ENCODE data around the gene CEBPG. TPM values are rescaled to one million over a fixed set of nuclear protein-coding genes. Genes with fewer than 3 reads are reported as not detected.

CEBPG gene
- total RNA-seq, 1 experiment from 2014 or later = 51.1 TPM

DNA sequence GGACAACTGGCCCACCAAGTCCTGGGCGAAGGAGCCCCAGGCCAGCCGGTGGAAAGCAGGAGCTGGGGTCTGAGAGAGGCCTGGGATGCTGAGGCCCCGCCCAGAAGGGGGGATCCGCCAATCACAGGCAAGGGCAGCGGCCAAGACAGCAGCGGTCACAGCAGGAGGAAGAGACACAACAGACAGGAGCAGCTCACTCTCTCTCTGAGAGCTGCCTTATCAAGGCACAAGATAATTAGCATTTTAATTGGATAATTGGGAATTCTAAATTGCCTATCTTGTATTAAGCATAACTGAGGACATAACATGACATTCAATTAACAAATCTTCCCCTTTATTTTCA is 46.2 kb downstream of the CEBPG start:
- Histone ChIP-seq H3K4me2 (ENCODE audit: low read length) (no peak overlapping the region), H3K4me3 (replicated peaks in 1 of 2; ENCODE audit: low read depth in 1 of 2, low read length in 2 of 2) (no peak overlapping the region), H3K9ac (ENCODE audit: low read length) (no peak overlapping the region), H3K9me3 (ENCODE audit: control insufficient read depth in 1 of 2, insufficient read depth in 1 of 2, low read depth in 1 of 2, low read length in 2 of 2) (no peaks in the 10 kb centered on the region), H4K20me1 (ENCODE audit: insufficient read depth) (no peaks in the 10 kb centered on the region), H3K4me1 (ENCODE audit: control insufficient read depth in 1 of 2, insufficient read depth in 2 of 2, low read length in 2 of 2) (peaks cover 0 to 6% of the 10 kb centered on the region in 2 experiments; a peak in 1 of 4 replicates), H3K79me2 (ENCODE audit: insufficient read depth, low read length) (no peaks in the 10 kb centered on the region), H3K36me3 (ENCODE audit: control insufficient read depth in 1 of 2, insufficient read depth in 2 of 2, low read length in 2 of 2) (no peaks in the 10 kb centered on the region), H2AFZ (ENCODE audit: low read depth, low read length, poor library complexity, severe bottlenecking) (no peak overlapping the region), H3K27ac (ENCODE audit: low read depth, low read length) (no peak overlapping the region), H3K27me3 (ENCODE audit: insufficient read depth, low read length) (no peaks in the 10 kb centered on the region), H3K9me2 (ENCODE audit: insufficient read depth) (no peaks in the 10 kb centered on the region)
- ChIA-PET CTCF (interaction anchor here (1.3 to 1.4 kb wide), 2 partner anchors 110 to 358 kb away, joined by 3 read pairs; no protein-coding TSS in a partner anchor), POLR2A (no interaction called here), RAD21 (ENCODE audit: low non-redundant PET in 1 of 2, low total read pairs in 2 of 2, uncharacterized antibody in 2 of 2, unreplicated experiment in 2 of 2) (no interaction called here)
- BruUV-seq (replicated peaks) = no TSS peak
- TF ChIP-seq EZH2phosphoT487 (IDR thresholded peaks at IDR 0.05; ENCODE audit: borderline replicate concordance) (no peak), FOSL1 (IDR thresholded peaks at IDR 0.05; ENCODE audit: low read depth) (no peak), SP1 (IDR thresholded peaks at IDR 0.05; ENCODE audit: low read depth) (no peak), RAD21 (IDR thresholded peaks at IDR 0.05; ENCODE audit: low read depth) (no peak), CBX3 (IDR thresholded peaks at IDR 0.05; ENCODE audit: low read depth) (no peak), JUND (IDR thresholded peaks at IDR 0.05) (no peak), ELF1 (IDR thresholded peaks at IDR 0.05; ENCODE audit: borderline replicate concordance, low read depth) (no peak), SIN3A (IDR thresholded peaks at IDR 0.05; ENCODE audit: low read depth) (no peak), SRF (IDR thresholded peaks at IDR 0.05; ENCODE audit: low read depth) (no peak)
- TF ChIP-seq, protein P1, sequence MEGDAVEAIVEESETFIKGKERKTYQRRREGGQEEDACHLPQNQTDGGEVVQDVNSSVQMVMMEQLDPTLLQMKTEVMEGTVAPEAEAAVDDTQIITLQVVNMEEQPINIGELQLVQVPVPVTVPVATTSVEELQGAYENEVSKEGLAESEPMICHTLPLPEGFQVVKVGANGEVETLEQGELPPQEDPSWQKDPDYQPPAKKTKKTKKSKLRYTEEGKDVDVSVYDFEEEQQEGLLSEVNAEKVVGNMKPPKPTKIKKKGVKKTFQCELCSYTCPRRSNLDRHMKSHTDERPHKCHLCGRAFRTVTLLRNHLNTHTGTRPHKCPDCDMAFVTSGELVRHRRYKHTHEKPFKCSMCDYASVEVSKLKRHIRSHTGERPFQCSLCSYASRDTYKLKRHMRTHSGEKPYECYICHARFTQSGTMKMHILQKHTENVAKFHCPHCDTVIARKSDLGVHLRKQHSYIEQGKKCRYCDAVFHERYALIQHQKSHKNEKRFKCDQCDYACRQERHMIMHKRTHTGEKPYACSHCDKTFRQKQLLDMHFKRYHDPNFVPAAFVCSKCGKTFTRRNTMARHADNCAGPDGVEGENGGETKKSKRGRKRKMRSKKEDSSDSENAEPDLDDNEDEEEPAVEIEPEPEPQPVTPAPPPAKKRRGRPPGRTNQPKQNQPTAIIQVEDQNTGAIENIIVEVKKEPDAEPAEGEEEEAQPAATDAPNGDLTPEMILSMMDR (IDR thresholded peaks at IDR 0.05 in 2 of 3, conservative IDR thresholded peaks at IDR 0.05 in 1 of 3; ENCODE audit: borderline replicate concordance in 1 of 3, insufficient read depth in 1 of 3, low read depth in 2 of 3, low read length in 2 of 3) = no peak
- intact Hi-C loops (cut with micrococcal nuclease) = loop anchor here (5.0 kb wide), 1 partner anchor 353 kb away; no protein-coding TSS in a partner anchor
- ATAC-seq (no peak), DNase-seq (ENCODE audit: low read depth, low spot score) (no peak)

DNA sequence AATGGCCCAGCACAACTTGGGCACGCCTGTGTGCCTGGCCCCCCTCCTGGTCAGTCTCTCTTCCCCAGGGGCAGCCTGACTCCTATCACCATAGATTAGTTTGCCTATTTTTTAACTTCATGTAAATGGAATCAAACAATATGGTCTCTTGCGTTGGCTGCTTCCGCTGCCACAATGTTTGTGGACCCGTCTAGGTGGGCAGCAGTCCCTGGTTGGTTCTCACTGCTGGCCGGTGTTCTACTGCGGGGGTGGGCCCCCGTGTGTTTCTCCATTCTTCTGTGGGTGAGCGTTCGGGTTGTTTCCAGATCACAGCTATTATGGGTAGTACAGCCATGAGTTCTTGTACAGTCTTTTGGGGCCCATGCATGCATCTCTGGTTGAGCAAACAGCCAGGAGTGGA is 47.3 kb downstream of the CEBPG start:
- peaks cover 0 to 6% of the 10 kb centered on the region in 2 experiments; a peak in 1 of 4 replicates for H3K4me1 ChIP-seq (ENCODE audit: control insufficient read depth in 1 of 2, insufficient read depth in 2 of 2, low read length in 2 of 2)
- H3K36me3 ChIP-seq (ENCODE audit: control insufficient read depth in 1 of 2, insufficient read depth in 2 of 2, low read length in 2 of 2) = no peaks in the 10 kb centered on the region
- H3K27ac ChIP-seq (ENCODE audit: low read depth, low read length) = no peak overlapping the region
- H3K9me2 ChIP-seq (ENCODE audit: insufficient read depth) = no peaks in the 10 kb centered on the region
- ATAC-seq (no peak), DNase-seq (ENCODE audit: low read depth, low spot score) (no peak)
- ChIA-PET RAD21 (ENCODE audit: low non-redundant PET in 1 of 2, low total read pairs in 2 of 2, uncharacterized antibody in 2 of 2, unreplicated experiment in 2 of 2) (no interaction called here), POLR2A (no interaction called here), CTCF (interaction anchor here (1.3 kb wide), 1 partner anchor 109 kb away, joined by 3 read pairs; no protein-coding TSS in a partner anchor)
- no TSS peak for BruUV-seq (replicated peaks)
- H3K27me3 ChIP-seq (ENCODE audit: insufficient read depth, low read length) = no peaks in the 10 kb centered on the region
- no peaks in the 10 kb centered on the region for H4K20me1 ChIP-seq (ENCODE audit: insufficient read depth)
- H3K4me2 ChIP-seq (ENCODE audit: low read length) = no peak overlapping the region
- TF ChIP-seq FOSL1 (IDR thresholded peaks at IDR 0.05; ENCODE audit: low read depth) (no peak), SRF (IDR thresholded peaks at IDR 0.05; ENCODE audit: low read depth) (no peak), EZH2phosphoT487 (IDR thresholded peaks at IDR 0.05; ENCODE audit: borderline replicate concordance) (no peak)
- TF ChIP-seq, protein P1 (IDR thresholded peaks at IDR 0.05 in 2 of 3, conservative IDR thresholded peaks at IDR 0.05 in 1 of 3; ENCODE audit: borderline replicate concordance in 1 of 3, insufficient read depth in 1 of 3, low read depth in 2 of 3, low read length in 2 of 3) = no peak
- TF ChIP-seq, protein P2, sequence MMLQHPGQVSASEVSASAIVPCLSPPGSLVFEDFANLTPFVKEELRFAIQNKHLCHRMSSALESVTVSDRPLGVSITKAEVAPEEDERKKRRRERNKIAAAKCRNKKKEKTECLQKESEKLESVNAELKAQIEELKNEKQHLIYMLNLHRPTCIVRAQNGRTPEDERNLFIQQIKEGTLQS (IDR thresholded peaks at IDR 0.05) = no peak
- no peak overlapping the region for H3K9ac ChIP-seq (ENCODE audit: low read length)
- H2AFZ ChIP-seq (ENCODE audit: low read depth, low read length, poor library complexity, severe bottlenecking) = no peak overlapping the region
- H3K79me2 ChIP-seq (ENCODE audit: insufficient read depth, low read length) = no peaks in the 10 kb centered on the region
- H3K4me3 ChIP-seq (replicated peaks in 1 of 2; ENCODE audit: low read depth in 1 of 2, low read length in 2 of 2) = no peak overlapping the region
- H3K9me3 ChIP-seq (ENCODE audit: control insufficient read depth in 1 of 2, insufficient read depth in 1 of 2, low read depth in 1 of 2, low read length in 2 of 2) = no peaks in the 10 kb centered on the region
- intact Hi-C loops (cut with micrococcal nuclease) = no loop called here
